ENCODE measurements around the gene FOXP1. TPM values are rescaled to one million over a fixed set of nuclear protein-coding genes. Genes with fewer than 3 reads are reported as not detected.

The FOXP1 gene
- total RNA-seq, 2 experiments from 2014 or later = 493 to 508 TPM

DNA sequence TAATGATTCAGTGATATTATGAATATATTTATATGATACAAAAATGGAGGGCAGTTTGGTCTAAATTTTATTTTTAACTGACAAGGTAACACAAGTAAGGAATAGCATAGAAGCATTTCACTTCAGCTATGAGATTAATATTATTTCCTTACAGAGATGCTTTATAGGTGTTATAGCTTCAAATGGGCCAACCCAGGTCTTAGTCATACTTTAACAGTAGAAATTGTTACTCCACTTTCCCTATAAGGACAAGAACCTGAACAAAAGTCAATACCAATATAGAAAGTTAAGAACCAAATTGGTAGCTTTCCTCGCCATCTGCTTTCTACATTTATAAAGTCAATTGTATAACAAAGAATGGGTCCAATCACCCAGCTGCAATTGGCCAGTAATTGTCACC lies 570.6 kb downstream of the FOXP1 start:
- ATAC-seq (ENCODE audit: poor library complexity) = no peak
- Mint-ChIP-seq H3K9me3 (no peaks in the 10 kb centered on the region), H3K4me3 (peak overlapping the region; percentile 9), H3K36me3 (ENCODE audit: low read depth) (peaks cover 88% of the 10 kb centered on the region), H3K27ac (peak overlapping the region; percentile 96), H3K4me1 (ENCODE audit: low read depth) (peaks cover 90% of the 10 kb centered on the region), H3K27me3 (no peaks in the 10 kb centered on the region)
- H3K27ac ChIP-seq (ENCODE audit: low read depth in 1 of 2, low read length in 2 of 2) = peak overlapping the region in 1 of 2 donors; percentile 18
- no peaks in the 10 kb centered on the region for H3K27me3 ChIP-seq (ENCODE audit: control insufficient read depth in 1 of 2, insufficient read depth in 2 of 2, low read length in 2 of 2)
- intact Hi-C loops (cut with DNase I, micrococcal nuclease) = loop anchor here in 1 of 2 experiments (5.0 kb wide), 3 partner anchors 289 to 574 kb away; no protein-coding TSS in a partner anchor
- ChIA-PET CTCF (no interaction called here), POLR2A (interaction anchor here (0.6 kb wide), 1 partner anchor 15 kb away, joined by 4 read pairs; no protein-coding TSS in a partner anchor)
- H3K9me3 ChIP-seq (ENCODE audit: control insufficient read depth in 1 of 2, insufficient read depth in 1 of 2, low read length in 2 of 2) = no peaks in the 10 kb centered on the region
- H3K4me1 ChIP-seq (ENCODE audit: insufficient read depth, low read length) = peaks cover 30% of the 10 kb centered on the region
- TF ChIP-seq, protein P1, sequence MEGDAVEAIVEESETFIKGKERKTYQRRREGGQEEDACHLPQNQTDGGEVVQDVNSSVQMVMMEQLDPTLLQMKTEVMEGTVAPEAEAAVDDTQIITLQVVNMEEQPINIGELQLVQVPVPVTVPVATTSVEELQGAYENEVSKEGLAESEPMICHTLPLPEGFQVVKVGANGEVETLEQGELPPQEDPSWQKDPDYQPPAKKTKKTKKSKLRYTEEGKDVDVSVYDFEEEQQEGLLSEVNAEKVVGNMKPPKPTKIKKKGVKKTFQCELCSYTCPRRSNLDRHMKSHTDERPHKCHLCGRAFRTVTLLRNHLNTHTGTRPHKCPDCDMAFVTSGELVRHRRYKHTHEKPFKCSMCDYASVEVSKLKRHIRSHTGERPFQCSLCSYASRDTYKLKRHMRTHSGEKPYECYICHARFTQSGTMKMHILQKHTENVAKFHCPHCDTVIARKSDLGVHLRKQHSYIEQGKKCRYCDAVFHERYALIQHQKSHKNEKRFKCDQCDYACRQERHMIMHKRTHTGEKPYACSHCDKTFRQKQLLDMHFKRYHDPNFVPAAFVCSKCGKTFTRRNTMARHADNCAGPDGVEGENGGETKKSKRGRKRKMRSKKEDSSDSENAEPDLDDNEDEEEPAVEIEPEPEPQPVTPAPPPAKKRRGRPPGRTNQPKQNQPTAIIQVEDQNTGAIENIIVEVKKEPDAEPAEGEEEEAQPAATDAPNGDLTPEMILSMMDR (IDR thresholded peaks at IDR 0.05) = no peak
- H3K36me3 ChIP-seq (ENCODE audit: insufficient read depth, low read length) = peaks cover 18% of the 10 kb centered on the region
- no peak for DNase-seq
- H3K4me3 ChIP-seq (ENCODE audit: low read length) = no peak overlapping the region

DNA sequence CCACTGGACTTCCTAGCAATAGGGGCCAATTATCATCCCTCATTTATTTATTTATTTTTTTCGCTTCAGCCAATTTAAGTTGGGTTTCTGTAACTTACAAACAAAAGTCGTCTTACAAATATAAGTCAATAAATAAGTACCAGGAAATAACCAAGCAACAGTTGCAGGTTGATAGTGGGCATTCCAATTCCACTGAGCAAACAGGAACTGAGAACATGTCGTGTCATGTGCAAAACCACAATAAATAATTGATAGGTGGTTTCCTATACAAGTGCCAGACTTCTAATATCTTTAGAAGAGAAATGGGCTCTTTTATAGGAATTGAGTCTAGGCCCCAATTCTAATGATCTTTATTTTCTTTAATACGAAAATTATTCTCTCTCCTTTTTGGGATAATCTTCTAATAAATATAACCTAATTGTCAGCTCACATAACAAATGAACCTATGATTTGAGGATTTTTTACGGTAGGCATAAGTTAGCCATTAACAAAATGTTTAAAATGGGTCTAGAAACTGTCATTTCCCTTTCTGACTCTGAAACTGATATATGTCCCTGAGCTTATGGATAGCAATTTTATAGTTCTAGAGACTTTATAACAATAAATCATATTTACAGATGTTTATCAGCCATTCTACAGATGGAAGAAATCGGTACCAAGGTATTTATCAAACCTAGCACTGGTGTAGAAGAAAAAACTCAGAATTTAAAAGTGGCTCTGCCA lies 571.8 kb downstream of the FOXP1 start:
- H3K4me1 Mint-ChIP-seq (ENCODE audit: low read depth) = peaks cover 93% of the 10 kb centered on the region
- ChIA-PET CTCF (interaction anchor here (1.3 kb wide), 2 partner anchors 12 to 386 kb away, joined by 3 read pairs; no protein-coding TSS in a partner anchor), POLR2A (interaction anchor here (0.6 to 2.3 kb wide), 7 partner anchors 11 to 497 kb away, joined by 3 to 7 read pairs (median 5); no protein-coding TSS in a partner anchor)
- H3K27ac Mint-ChIP-seq = peak overlapping the region; percentile 96
- TF ChIP-seq, protein P1 (IDR thresholded peaks at IDR 0.05) = no peak
- Histone ChIP-seq H3K4me3 (ENCODE audit: low read length) (no peak overlapping the region), H3K27ac (ENCODE audit: low read depth in 1 of 2, low read length in 2 of 2) (peak overlapping the region; percentile 62 to 80), H3K4me1 (ENCODE audit: insufficient read depth, low read length) (peaks cover 35% of the 10 kb centered on the region), H3K9me3 (ENCODE audit: control insufficient read depth in 1 of 2, insufficient read depth in 1 of 2, low read length in 2 of 2) (no peaks in the 10 kb centered on the region), H3K36me3 (ENCODE audit: insufficient read depth, low read length) (peaks cover 21% of the 10 kb centered on the region), H3K27me3 (ENCODE audit: control insufficient read depth in 1 of 2, insufficient read depth in 2 of 2, low read length in 2 of 2) (no peaks in the 10 kb centered on the region)
- H3K9me3 Mint-ChIP-seq = no peaks in the 10 kb centered on the region
- H3K36me3 Mint-ChIP-seq (ENCODE audit: low read depth) = peaks cover 90% of the 10 kb centered on the region
- intact Hi-C loops (cut with DNase I, micrococcal nuclease) = loop anchor here (2.0 to 5.0 kb wide), 6 partner anchors 53 to 576 kb away; no protein-coding TSS in a partner anchor
- peak in 3 of 14 experiments; percentile 40 to 59 (median 49) for DNase-seq
- H3K27me3 Mint-ChIP-seq = no peaks in the 10 kb centered on the region
- no peak for ATAC-seq (ENCODE audit: poor library complexity)
- H3K4me3 Mint-ChIP-seq = peak overlapping the region; percentile 43

DNA sequence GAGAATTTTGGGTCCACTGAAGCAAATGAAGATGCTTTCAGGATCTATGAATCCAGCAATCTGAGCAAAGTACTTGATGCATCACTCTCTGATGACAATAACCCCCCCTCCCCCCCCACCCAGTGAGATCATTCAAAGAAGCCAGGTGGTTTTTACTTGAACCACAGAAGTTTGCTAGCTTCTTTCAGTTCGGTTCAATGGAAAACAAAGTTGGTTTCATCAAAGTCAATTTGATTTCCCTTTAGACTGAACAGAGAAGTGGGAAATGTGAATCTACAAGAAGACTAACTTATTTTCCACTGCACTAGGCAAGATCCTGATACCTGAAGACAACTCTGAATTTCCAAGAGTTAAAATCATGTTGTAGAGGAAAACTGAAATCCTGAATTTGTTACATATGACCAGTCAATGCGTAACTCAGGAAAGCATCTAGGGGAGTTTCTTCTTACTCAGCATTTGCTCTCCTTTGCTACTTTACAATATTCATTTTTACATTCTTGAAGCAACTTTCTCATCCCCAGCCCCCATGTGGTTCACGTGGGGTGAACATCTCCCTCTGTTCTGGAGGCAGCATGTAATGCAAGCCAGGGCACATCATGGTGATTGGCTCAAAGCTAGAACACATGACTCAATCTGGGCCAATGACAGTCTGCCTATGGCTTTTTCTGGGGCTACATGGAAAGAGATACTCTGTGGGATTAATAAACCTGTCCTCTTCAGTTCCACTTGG lies 572.6 kb downstream of the FOXP1 start:
- Mint-ChIP-seq H3K9me3 (no peaks in the 10 kb centered on the region), H3K27ac (peak overlapping the region; percentile 96), H3K4me1 (ENCODE audit: low read depth) (peaks cover 89% of the 10 kb centered on the region), H3K36me3 (ENCODE audit: low read depth) (peaks cover 88% of the 10 kb centered on the region), H3K4me3 (peak overlapping the region; percentile 43), H3K27me3 (no peaks in the 10 kb centered on the region)
- Histone ChIP-seq H3K27ac (ENCODE audit: low read depth in 1 of 2, low read length in 2 of 2) (peak overlapping the region; percentile 62 to 80), H3K9me3 (ENCODE audit: control insufficient read depth in 1 of 2, insufficient read depth in 1 of 2, low read length in 2 of 2) (no peaks in the 10 kb centered on the region), H3K27me3 (ENCODE audit: control insufficient read depth in 1 of 2, insufficient read depth in 2 of 2, low read length in 2 of 2) (no peaks in the 10 kb centered on the region), H3K4me1 (ENCODE audit: insufficient read depth, low read length) (peaks cover 35% of the 10 kb centered on the region), H3K4me3 (ENCODE audit: low read length) (no peak overlapping the region), H3K36me3 (ENCODE audit: insufficient read depth, low read length) (peaks cover 26% of the 10 kb centered on the region)
- CTCF ChIA-PET = interaction anchor here (1.3 kb wide), 2 partner anchors 23 to 387 kb away, joined by 3 read pairs; no protein-coding TSS in a partner anchor
- intact Hi-C loops (cut with DNase I, micrococcal nuclease) = loop anchor here (1.0 to 5.0 kb wide), 7 partner anchors 54 to 576 kb away; no protein-coding TSS in a partner anchor
- peak; percentile 80 for ATAC-seq (ENCODE audit: poor library complexity)
- peak in 11 of 14 experiments; percentile 5 to 90 (median 37) for DNase-seq
- TF ChIP-seq, protein P1 (IDR thresholded peaks at IDR 0.05) = no peak
- POLR2A ChIA-PET = interaction anchor here (0.7 to 2.3 kb wide), 13 partner anchors 11 to 497 kb away, joined by 3 to 7 read pairs (median 4); no protein-coding TSS in a partner anchor
